Aorta (tissue), 5 donors: ENCODE measurements around the gene TRAPPC1. TPM values are rescaled to one million over a fixed set of nuclear protein-coding genes. Genes with fewer than 3 reads are reported as not detected.
"Not testable (repeated sequence)": the region's sequence is repeated elsewhere in the genome, so short reads cannot be mapped to it uniquely, and the experiment has no call there.

Experiments used
- ATAC-seq: fragments of 200-7000 bp; cut with Tn5 transposase; one replicate; pipeline ENCODE4 v1.9.1; 2022; ENCODE audit warnings: moderate library complexity; ENCODE audit not compliant: low FRiP score
- DNase-seq, 2 donors: peaks; one replicate each; pipeline ENCODE4 v3.0.0-alpha.2; 2020
- H3K27ac ChIP-seq, 2 donors: one replicate each; pipeline ENCODE4 v1.5.1; 2013; ENCODE audit warnings: low read length in 2 of 2, mild to moderate bottlenecking in 2 of 2, moderate library complexity in 2 of 2, control low read depth in 1 of 2, inconsistent platforms in 1 of 2, low read depth in 1 of 2
- H3K27me3 ChIP-seq, 2 donors: one replicate each; pipeline ENCODE4 v1.6.1; 2013; ENCODE audit warnings: control low read depth in 1 of 2, low read length in 1 of 2, mild to moderate bottlenecking in 1 of 2, moderate library complexity in 1 of 2; ENCODE audit not compliant: insufficient read depth in 2 of 2, control insufficient read depth in 1 of 2
- H3K36me3 ChIP-seq, 2 donors: one replicate each; pipeline ENCODE4 v1.6.1; 2013; ENCODE audit warnings: control low read depth in 1 of 2, low read length in 1 of 2, mild to moderate bottlenecking in 1 of 2; ENCODE audit not compliant: insufficient read depth in 2 of 2, control insufficient read depth in 1 of 2
- H3K4me1 ChIP-seq, 2 donors: one replicate each; pipeline ENCODE4 v1.6.1; 2013; ENCODE audit warnings: low read length in 2 of 2, control low read depth in 1 of 2, mild to moderate bottlenecking in 1 of 2, moderate library complexity in 1 of 2; ENCODE audit not compliant: insufficient read depth in 2 of 2, control insufficient read depth in 1 of 2
- H3K4me3 ChIP-seq, 2 donors: one replicate each; pipeline ENCODE4 v1.5.1; 2013; ENCODE audit warnings: low read length in 2 of 2, control low read depth in 1 of 2, mild to moderate bottlenecking in 1 of 2
- H3K9me3 ChIP-seq: one replicate; pipeline ENCODE4 v1.6.1; 2013; ENCODE audit warnings: mild to moderate bottlenecking, low read length; ENCODE audit not compliant: control insufficient read depth
- WGBS, 2 donors: extraction: QIAGEN DNeasy Blood & Tissue Kit; methylation state at CpG; one replicate each; pipeline ENCODE4 v1.1.7; 2013; 5-methylcytosine and 5-hydroxymethylcytosine counted together
- intact Hi-C, 2 donors: fragments of 100-400 bp; cut with DNase I; formaldehyde crosslinking; loops; one replicate each; pipeline versions ENCODE4 v1.14.2 to v1.15.0; 2022
- polyA plus RNA-seq, 2 donors: library from polyadenylated mRNA; stranded (reverse); fragments of 200-250 nt; gene quantifications; one replicate each; pipeline ENCODE4 v1.2.3, GENCODE V29; 2013
- total RNA-seq, 2 donors: library from RNA; stranded (reverse); fragmentation: NEBNext Ultra II Directional; extraction: Animal tissue kit (Norgen Biotek cat#: 25700); gene quantifications; one replicate each; pipeline ENCODE4 v1.2.1, GENCODE V29; 2021
- donor health status: healthy with polysubstance abuse.
- donor health status: Bipolar disorder and iron deficiency.
- donor health status: DM: no; HTN: no; CAD: no.
- donor health status: DM: no; HTN: no; CAD: no.
- donor health status: DM: yes; HTN: yes; CAD: no.

Gene TRAPPC1
- total and polyA plus RNA-seq, 4 donors = 70.3 to 126 (median 97.1) TPM

DNA sequence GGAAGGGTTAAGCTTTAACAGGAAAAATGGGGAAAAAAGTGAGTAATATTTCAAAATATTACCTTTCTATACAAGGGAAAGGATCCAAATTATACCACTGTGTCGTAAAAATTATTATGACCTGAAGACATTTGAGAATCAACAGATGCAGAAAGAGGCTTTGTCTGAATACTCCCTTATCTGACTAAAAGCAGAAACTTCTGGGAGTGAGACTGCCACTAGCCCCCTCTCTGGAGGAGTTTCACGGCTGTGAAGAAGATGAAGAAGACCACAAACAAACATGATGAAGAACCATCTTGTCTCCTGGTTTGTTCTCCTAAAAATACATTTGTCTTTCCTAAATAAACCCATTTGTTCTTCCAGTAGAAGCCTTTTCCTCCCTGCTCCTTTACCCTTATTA, 29.7 kb upstream of the TRAPPC1 start:
- Histone ChIP-seq H3K9me3 (no peaks in the 10 kb centered on the region), H3K4me1 (no peaks in the 10 kb centered on the region), H3K27ac (no peak overlapping the region), H3K4me3 (no peak overlapping the region), H3K36me3 (no peaks in the 10 kb centered on the region), H3K27me3 (no peaks in the 10 kb centered on the region)
- DNase-seq (no peak), ATAC-seq (no peak)
- 28 to 32% methylated on average over 2 of the region's 2 CpGs for WGBS, 2 donors
- intact Hi-C loops = no loop called here

DNA sequence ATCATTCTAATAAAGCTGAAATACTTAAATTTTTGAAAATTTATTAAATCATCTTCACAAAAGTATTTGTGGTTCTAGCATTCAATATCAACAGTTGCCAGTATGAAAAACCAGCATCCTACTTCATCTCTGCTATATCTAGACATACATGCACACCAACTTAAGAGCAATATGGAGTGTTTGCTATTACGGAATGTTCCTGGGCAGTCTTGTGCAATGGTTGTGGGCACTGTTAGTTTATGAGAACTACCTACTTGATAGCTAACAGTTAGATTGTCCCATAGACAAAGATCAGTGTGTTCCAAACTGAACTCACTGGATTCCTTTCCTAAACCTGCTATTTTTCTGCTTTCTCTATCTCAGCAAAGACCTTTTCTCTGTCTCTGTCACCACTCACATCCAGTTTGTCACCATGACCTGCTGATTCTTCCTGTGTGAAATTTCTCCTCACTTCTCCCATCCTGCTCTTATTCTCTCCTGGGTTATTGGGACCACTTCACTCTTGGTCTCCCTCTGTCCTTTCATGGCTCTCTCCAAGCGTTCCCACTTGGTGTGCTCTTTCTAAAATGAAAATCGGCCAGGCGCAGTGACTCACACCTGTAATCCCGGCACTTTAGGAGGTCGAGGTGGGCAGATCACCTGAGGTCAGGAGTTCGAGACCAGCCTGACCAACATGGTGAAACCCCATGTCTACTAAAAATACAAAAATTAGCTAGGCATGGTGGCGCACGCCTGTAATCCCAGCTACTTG, 27.9 kb upstream of the TRAPPC1 start:
- DNase-seq = no peak
- no peak overlapping the region for H3K27ac ChIP-seq
- WGBS, 2 donors = 89% methylated on average over 9 of the region's 9 CpGs
- H3K4me3 ChIP-seq = no peak overlapping the region
- intact Hi-C loops = no loop called here
- H3K9me3 ChIP-seq = no peaks in the 10 kb centered on the region
- H3K4me1 ChIP-seq = no peaks in the 10 kb centered on the region
- no peak for ATAC-seq
- H3K36me3 ChIP-seq = no peaks in the 10 kb centered on the region
- H3K27me3 ChIP-seq = no peaks in the 10 kb centered on the region

DNA sequence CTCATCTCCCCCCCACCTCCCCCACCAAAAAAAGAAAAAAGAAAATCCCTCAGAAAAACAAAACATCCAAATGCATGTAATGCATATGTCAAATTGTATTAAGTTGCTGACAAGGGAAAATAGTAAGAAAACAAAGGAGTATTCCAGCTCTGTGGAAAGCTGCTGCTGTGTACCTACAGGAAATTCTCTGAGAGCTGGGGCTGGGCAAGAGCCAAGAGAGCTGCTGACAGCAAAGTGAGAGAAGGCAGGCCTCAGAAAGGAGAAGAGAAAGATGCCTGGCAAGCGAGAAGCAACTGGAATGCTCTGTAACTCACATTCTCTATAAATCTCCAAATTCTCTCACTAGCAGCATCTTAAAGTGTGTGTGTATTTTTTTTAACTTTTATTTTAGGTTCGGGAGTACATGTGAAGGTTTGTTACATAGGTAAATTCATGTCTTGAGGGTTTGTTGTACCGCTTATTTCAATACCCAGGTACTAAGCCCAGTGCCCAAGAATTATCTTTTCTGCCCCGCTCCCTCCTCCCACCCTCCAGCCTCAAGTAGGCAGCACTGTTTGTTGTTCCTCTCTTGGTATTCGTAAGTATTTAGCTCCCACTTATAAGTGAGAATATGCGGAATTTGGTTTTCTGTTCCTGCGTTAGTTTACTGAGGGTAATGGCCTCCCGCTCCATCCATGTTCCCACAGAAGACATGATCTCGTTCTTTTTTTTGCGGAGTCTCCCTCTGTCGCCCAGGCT, 24.7 kb upstream of the TRAPPC1 start:
- intact Hi-C loops = no loop called here
- WGBS, 2 donors = 67% methylated on average over 11 of the region's 11 CpGs
- H3K4me3 ChIP-seq = no peak overlapping the region
- H3K4me1 ChIP-seq = no peaks in the 10 kb centered on the region
- H3K36me3 ChIP-seq = no peaks in the 10 kb centered on the region
- H3K27me3 ChIP-seq = no peaks in the 10 kb centered on the region
- DNase-seq = no peak
- ATAC-seq = no peak
- H3K9me3 ChIP-seq = no peaks in the 10 kb centered on the region
- H3K27ac ChIP-seq = no peak overlapping the region

DNA sequence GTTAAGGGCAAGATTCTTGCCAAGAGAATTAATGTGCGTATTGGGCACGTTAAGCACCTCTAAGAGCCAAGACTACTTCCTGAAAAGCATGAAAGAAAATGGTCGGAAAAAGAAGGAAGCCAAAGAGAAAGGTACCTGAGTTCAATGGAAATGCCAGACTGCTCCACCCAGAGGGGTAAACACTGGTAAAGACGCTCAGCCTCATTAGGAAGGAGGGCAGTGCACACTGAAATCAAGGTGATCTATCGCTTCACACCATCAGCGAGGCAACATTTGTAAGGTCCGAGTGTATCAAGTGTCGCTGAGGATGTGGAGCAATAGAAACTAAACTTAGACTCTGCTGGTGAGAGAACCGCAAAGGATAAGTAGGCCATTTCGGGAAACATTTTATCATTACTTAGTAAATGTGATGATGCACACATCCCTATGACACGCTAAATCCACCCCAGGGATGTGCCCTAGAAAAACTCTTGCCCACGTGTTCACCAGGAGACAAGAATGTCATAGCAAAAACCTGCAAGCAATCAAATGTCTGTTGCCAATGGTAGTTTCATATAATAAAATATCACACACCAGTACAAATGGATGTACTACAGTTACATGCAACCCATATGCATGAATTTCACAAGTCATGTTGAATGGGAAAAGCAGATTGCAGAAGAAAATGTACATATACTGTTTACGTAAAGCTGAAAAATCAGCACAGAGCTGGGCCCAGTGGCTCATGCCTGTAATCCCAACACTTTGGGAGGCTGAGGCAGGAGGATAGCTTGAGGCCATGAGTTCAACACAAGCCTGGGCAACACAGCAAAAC, 23.9 kb upstream of the TRAPPC1 start:
- Histone ChIP-seq H3K9me3 (no peaks in the 10 kb centered on the region), H3K4me1 (no peaks in the 10 kb centered on the region), H3K27ac (no peak overlapping the region), H3K27me3 (no peaks in the 10 kb centered on the region), H3K36me3 (no peaks in the 10 kb centered on the region), H3K4me3 (no peak overlapping the region)
- ATAC-seq = no peak
- DNase-seq = no peak
- WGBS, 2 donors = 80 to 81% methylated on average over 13 of the region's 13 CpGs
- intact Hi-C loops = no loop called here

DNA sequence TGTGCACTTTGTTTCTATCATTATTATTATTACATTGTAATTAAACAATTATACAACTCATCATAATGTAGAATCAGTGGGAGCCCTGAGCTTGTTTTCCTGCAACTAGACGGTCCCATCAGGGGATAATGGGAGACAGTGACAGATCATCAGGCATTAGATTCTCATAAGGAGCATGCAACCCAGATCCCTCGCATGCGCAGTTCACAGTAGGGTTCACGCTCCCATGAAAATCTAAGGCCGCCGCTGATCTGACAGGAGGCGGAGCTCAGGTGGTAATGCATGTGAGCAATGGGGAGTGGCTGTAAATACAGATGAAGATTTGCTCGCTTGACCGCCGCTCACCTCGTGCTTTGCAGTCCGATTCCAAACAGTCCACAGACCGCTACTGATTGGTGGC, 21.5 kb upstream of the TRAPPC1 start:
- H3K4me1 ChIP-seq, H3K9me3 ChIP-seq, DNase-seq, H3K4me3 ChIP-seq, H3K36me3 ChIP-seq, ATAC-seq, H3K27ac ChIP-seq, intact Hi-C loops, H3K27me3 ChIP-seq: not testable (repeated sequence)
- 94 to 95% methylated on average over 13 of the region's 13 CpGs for WGBS, 2 donors

DNA sequence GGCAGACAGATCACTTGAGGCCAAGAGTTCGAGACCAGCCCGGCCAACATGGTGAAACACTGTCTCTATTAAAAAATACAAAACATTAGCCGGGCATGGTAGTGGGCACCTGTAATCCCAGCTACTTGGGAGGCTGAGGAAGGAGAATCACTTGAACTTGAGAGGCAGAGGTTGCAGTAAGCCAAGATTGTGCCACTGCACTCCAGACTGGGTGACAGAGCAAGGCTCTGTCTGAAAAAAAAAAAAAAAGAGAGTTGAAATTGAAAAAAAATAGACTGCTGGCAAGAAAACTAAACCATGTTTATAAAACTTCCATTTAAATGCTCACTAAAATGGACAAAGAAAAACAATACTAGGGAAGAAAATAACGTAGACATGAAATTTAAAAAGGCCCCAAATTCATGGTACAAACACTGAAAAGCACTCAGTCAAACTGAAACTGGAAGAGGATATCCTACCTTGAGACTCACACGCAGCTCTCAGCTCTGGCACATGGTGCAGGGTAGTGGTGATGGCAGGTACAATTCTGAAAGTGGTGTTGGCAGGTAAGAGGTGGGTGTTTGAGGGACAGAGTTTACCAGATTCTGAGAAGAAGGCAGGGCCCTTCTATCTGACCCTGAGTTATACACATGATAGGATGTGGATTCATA, 19.5 kb upstream of the TRAPPC1 start:
- 65 to 69% methylated on average over 5 of the region's 5 CpGs for WGBS, 2 donors
- ATAC-seq (no peak), DNase-seq (no peak)
- Histone ChIP-seq H3K4me3 (no peak overlapping the region), H3K36me3 (peaks cover 3 to 6% of the 10 kb centered on the region in 2 donors), H3K27me3 (no peaks in the 10 kb centered on the region), H3K9me3 (no peaks in the 10 kb centered on the region), H3K27ac (no peak overlapping the region), H3K4me1 (no peaks in the 10 kb centered on the region)
- intact Hi-C loops = no loop called here

DNA sequence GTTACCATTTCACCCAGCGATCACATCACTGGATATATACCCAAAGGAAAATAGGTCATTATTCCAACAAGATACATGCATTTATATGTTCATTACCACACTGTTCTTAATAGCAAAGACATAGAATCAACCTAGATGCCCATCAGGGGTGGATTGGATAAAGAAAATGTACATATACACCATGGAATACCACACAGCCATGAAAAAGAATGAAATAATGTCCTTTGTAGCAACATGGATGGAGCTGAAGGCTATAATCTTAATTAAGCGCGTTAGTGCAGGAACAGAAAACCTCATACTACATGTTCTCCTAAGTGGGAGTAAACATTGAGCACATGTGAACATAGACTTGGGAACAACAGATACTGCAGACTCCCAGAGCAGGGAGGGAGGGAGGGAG, 18.8 kb upstream of the TRAPPC1 start:
- Histone ChIP-seq H3K4me3 (no peak overlapping the region), H3K27me3 (no peaks in the 10 kb centered on the region), H3K36me3 (peaks cover 3 to 6% of the 10 kb centered on the region in 2 donors), H3K27ac (no peak overlapping the region), H3K9me3 (no peaks in the 10 kb centered on the region), H3K4me1 (no peaks in the 10 kb centered on the region)
- no peak for ATAC-seq
- no peak for DNase-seq
- 78 to 96% methylated on average over 3 of the region's 3 CpGs for WGBS, 2 donors
- intact Hi-C loops = no loop called here

DNA sequence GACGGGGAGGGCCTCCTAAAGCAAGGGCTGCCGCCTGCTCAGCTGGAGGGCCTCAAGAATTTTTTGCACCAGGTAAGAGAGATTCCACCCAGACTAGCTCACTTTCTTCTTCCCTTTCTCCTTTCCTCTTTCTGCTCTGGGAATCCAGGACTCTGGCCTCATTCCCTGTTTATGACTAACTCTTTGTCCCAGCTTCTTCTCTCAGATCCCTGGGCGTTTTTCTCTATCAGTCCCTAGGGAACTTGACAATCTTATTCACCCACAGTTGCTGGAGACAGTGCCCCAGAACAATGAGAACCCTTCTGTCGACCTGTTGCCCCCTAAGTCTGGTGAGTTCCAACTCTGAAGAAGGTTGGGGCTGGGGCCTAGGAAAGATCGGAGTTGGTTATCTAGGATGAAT, 15.9 kb upstream of the TRAPPC1 start:
- Histone ChIP-seq H3K27ac (no peak overlapping the region), H3K4me1 (no peaks in the 10 kb centered on the region), H3K9me3 (no peaks in the 10 kb centered on the region), H3K4me3 (no peak overlapping the region), H3K27me3 (no peaks in the 10 kb centered on the region), H3K36me3 (peaks cover 6 to 11% of the 10 kb centered on the region in 2 donors)
- WGBS, 2 donors = 76 to 80% methylated on average over 5 of the region's 5 CpGs
- ATAC-seq (no peak), DNase-seq (no peak)
- intact Hi-C loops = no loop called here
